ENCODE results near the gene FN3K.

FN3K gene

GRCh38 chr17:82709024-82709675, 26.3 kb upstream of the FN3K start:
- no peak overlapping the region for H3K4me2 ChIP-seq (ENCODE audit: low read depth, low read length, poor library complexity, severe bottlenecking)
- no peak overlapping the region for H3K9ac ChIP-seq (ENCODE audit: low read length)
- TF ChIP-seq CTCF (IDR thresholded peaks at IDR 0.05; ENCODE audit: insufficient read depth, low read length, poor library complexity, severe bottlenecking) (no peak), EZH2phosphoT487 (conservative IDR thresholded peaks at IDR 0.05; ENCODE audit: low read length) (no peak)
- H3F3A ChIP-seq (ENCODE audit: insufficient read depth): no peaks in the 10 kb centered on the region
- H3K9me3 ChIP-seq (ENCODE audit: insufficient read depth, low read length): no peaks in the 10 kb centered on the region
- no peak overlapping the region for H3K4me3 ChIP-seq (ENCODE audit: insufficient read depth, low read length, poor library complexity, severe bottlenecking)
- no peak overlapping the region for H3K27ac ChIP-seq (ENCODE audit: low read depth, low read length)
- no peaks in the 10 kb centered on the region for H3K36me3 ChIP-seq (ENCODE audit: low read length)
- H3K79me2 ChIP-seq (ENCODE audit: insufficient read depth, low read length): no peaks in the 10 kb centered on the region
- H3K9me2 ChIP-seq (replicated peaks; ENCODE audit: insufficient read depth, low read length): no peaks in the 10 kb centered on the region
- H2AFZ ChIP-seq (ENCODE audit: low read depth, low read length, severe bottlenecking): no peak overlapping the region
- no peaks in the 10 kb centered on the region for H3K27me3 ChIP-seq (ENCODE audit: low read length)
- no peaks in the 10 kb centered on the region for H4K20me1 ChIP-seq (ENCODE audit: low read depth, low read length)

GRCh38 chr17:82709676-82710498, 25.5 kb upstream of the FN3K start:
- H3K79me2 ChIP-seq (ENCODE audit: insufficient read depth, low read length): no peaks in the 10 kb centered on the region
- H4K20me1 ChIP-seq (ENCODE audit: low read depth, low read length): no peaks in the 10 kb centered on the region
- no peak overlapping the region for H3K4me2 ChIP-seq (ENCODE audit: low read depth, low read length, poor library complexity, severe bottlenecking)
- no peak overlapping the region for H3K4me3 ChIP-seq (ENCODE audit: insufficient read depth, low read length, poor library complexity, severe bottlenecking)
- TF ChIP-seq EZH2phosphoT487 (conservative IDR thresholded peaks at IDR 0.05; ENCODE audit: low read length) (no peak), CTCF (IDR thresholded peaks at IDR 0.05; ENCODE audit: insufficient read depth, low read length, poor library complexity, severe bottlenecking) (no peak)
- H3K27me3 ChIP-seq (ENCODE audit: low read length): no peaks in the 10 kb centered on the region
- no peak overlapping the region for H2AFZ ChIP-seq (ENCODE audit: low read depth, low read length, severe bottlenecking)
- no peak overlapping the region for H3K9ac ChIP-seq (ENCODE audit: low read length)
- H3F3A ChIP-seq (ENCODE audit: insufficient read depth): no peaks in the 10 kb centered on the region
- H3K9me2 ChIP-seq (replicated peaks; ENCODE audit: insufficient read depth, low read length): no peaks in the 10 kb centered on the region
- H3K27ac ChIP-seq (ENCODE audit: low read depth, low read length): no peak overlapping the region
- no peaks in the 10 kb centered on the region for H3K36me3 ChIP-seq (ENCODE audit: low read length)
- no peaks in the 10 kb centered on the region for H3K9me3 ChIP-seq (ENCODE audit: insufficient read depth, low read length)

GRCh38 chr17:82710499-82711232, 24.7 kb upstream of the FN3K start:
- Histone ChIP-seq H3K79me2 (ENCODE audit: insufficient read depth, low read length) (no peaks in the 10 kb centered on the region), H3K27ac (ENCODE audit: low read depth, low read length) (no peak overlapping the region), H3K9me2 (replicated peaks; ENCODE audit: insufficient read depth, low read length) (no peaks in the 10 kb centered on the region), H3F3A (ENCODE audit: insufficient read depth) (no peaks in the 10 kb centered on the region), H4K20me1 (ENCODE audit: low read depth, low read length) (no peaks in the 10 kb centered on the region), H3K4me3 (ENCODE audit: insufficient read depth, low read length, poor library complexity, severe bottlenecking) (no peak overlapping the region), H2AFZ (ENCODE audit: low read depth, low read length, severe bottlenecking) (no peak overlapping the region), H3K9me3 (ENCODE audit: insufficient read depth, low read length) (no peaks in the 10 kb centered on the region), H3K27me3 (ENCODE audit: low read length) (no peaks in the 10 kb centered on the region), H3K9ac (ENCODE audit: low read length) (no peak overlapping the region), H3K36me3 (ENCODE audit: low read length) (no peaks in the 10 kb centered on the region), H3K4me2 (ENCODE audit: low read depth, low read length, poor library complexity, severe bottlenecking) (no peak overlapping the region)
- TF ChIP-seq EZH2phosphoT487 (conservative IDR thresholded peaks at IDR 0.05; ENCODE audit: low read length) (no peak), CTCF (IDR thresholded peaks at IDR 0.05; ENCODE audit: insufficient read depth, low read length, poor library complexity, severe bottlenecking) (peak; percentile 11)
